Right atrium auricular region (tissue), 2 donors: ENCODE measurements around the gene NR6A1. TPM values are rescaled to one million over a fixed set of nuclear protein-coding genes. Genes with fewer than 3 reads are reported as not detected.
A peak's percentile ranks its signal among the peaks of the same experiment; 100 is the strongest.

Source experiments
- DNase-seq: peaks from one replicate; pipeline ENCODE4 v3.0.0-alpha.2; 2019; ENCODE audit warnings: low spot score
- H3K27ac ChIP-seq, 2 donors: fragments of 200-600 bp; sonication (generic); 1 replicate in 1 of 2; 2 replicates in 1 of 2; pipeline ENCODE4 v1.5.1; 2016 to 2019
- H3K27me3 ChIP-seq, 2 donors: fragments of 200-600 bp; sonication (generic); one replicate each; pipeline versions ENCODE4 v1.5.1 to v1.6.0; 2017 to 2019
- H3K36me3 ChIP-seq: fragments of 200-600 bp; sonication (generic); one replicate; pipeline ENCODE4 v1.5.1; 2016
- H3K4me1 ChIP-seq, 2 donors: fragments of 200-600 bp; sonication (generic); one replicate each; pipeline versions ENCODE4 v1.5.1 to v1.6.0; 2017 to 2019
- H3K4me3 ChIP-seq, 2 donors: fragments of 200-600 bp; sonication (generic); 1 replicate in 1 of 2; 2 replicates in 1 of 2; pipeline ENCODE4 v1.5.1; 2017 to 2019; ENCODE audit warnings: mild to moderate bottlenecking in 1 of 2, moderate library complexity in 1 of 2
- H3K9me3 ChIP-seq, 2 donors: fragments of 200-600 bp; sonication (generic); one replicate each; pipeline ENCODE4 v1.5.1; 2019
- CTCF ChIP-seq, 2 donors: fragments of 200-600 bp; sonication (generic); IDR thresholded peaks; one replicate each; pipeline ENCODE4 v1.5.1; 2019; ENCODE audit warnings: antibody characterized with exemption in 2 of 2
- total RNA-seq, 2 donors: library from RNA; depleted of rRNA; stranded (reverse); fragments of >200 nt; gene quantifications; one replicate each; pipeline ENCODE4 v1.1.0, GENCODE V29; 2016

Gene NR6A1
- total RNA-seq, 2 donors from 2014 or later, result 1.9 to 2.6 TPM

DNA sequence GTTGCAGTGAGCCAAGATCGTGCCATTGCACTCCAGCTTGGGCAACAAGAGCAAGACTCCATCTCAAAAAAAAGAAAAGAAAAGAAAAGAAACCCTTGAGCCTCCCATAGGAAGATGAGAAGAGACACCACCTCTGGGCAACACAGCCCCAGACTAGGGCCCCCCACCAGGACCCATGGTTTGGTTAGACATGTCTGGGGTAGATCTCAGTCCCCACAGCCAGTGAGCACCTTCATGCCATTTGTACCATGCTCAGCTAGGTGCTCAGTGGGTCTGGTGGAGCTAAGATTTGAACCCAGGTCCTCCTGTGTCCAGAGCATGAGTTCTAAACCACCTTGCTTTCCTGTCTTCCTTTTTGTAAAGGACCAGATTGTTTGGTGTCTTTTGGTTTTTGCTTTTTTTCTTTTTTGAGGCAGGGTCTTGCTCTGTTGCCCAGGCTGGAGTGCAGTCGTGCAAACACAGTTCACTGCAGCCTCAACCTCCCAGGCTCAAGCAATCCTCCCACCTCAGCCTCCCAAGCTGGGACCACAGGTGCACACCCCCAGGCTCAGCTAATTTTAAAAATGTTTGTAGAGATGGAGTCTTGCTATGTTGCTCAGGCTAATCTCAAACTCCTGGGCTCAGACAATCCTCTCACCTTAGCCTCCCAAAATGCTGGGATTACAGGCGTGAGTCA, 17.6 kb upstream of the NR6A1 start:
- H3K36me3 ChIP-seq, result no peaks in the 10 kb centered on the region
- DNase-seq, result no peak
- no peak for TF ChIP-seq CTCF (IDR thresholded peaks at IDR 0.05)
- H3K9me3 ChIP-seq, result no peaks in the 10 kb centered on the region
- peaks cover 0 to 23% of the 10 kb centered on the region in 2 donors for H3K4me1 ChIP-seq
- no peak overlapping the region for H3K4me3 ChIP-seq
- no peaks in the 10 kb centered on the region for H3K27me3 ChIP-seq
- H3K27ac ChIP-seq, result no peak overlapping the region

- peak; percentile 55 for DNase-seq
- Histone ChIP-seq H3K4me1 (peaks cover 0 to 14% of the 10 kb centered on the region in 2 donors), H3K9me3 (no peaks in the 10 kb centered on the region), H3K4me3 (no peak overlapping the region), H3K36me3 (no peaks in the 10 kb centered on the region), H3K27me3 (no peaks in the 10 kb centered on the region), H3K27ac (no peak overlapping the region)
- TF ChIP-seq CTCF (IDR thresholded peaks at IDR 0.05), result no peak
Observed at GRCh38 chr9:124786881-124787573, 15.9 kb upstream of the NR6A1 start.

GRCh38 chr9:124784509-124784908, 13.4 kb upstream of the NR6A1 start:
- TF ChIP-seq CTCF (IDR thresholded peaks at IDR 0.05), result no peak
- Histone ChIP-seq H3K9me3 (no peaks in the 10 kb centered on the region), H3K4me3 (no peak overlapping the region), H3K27me3 (no peaks in the 10 kb centered on the region), H3K27ac (peak overlapping the region in 1 of 2 donors; percentile 24), H3K36me3 (no peaks in the 10 kb centered on the region), H3K4me1 (peaks cover 0 to 37% of the 10 kb centered on the region in 2 donors)
- peak; percentile 49 for DNase-seq

GRCh38 chr9:124783830-124784229, 12.7 kb upstream of the NR6A1 start:
- Histone ChIP-seq H3K36me3 (no peaks in the 10 kb centered on the region), H3K9me3 (no peaks in the 10 kb centered on the region), H3K4me1 (peaks cover 0 to 44% of the 10 kb centered on the region in 2 donors), H3K27me3 (no peaks in the 10 kb centered on the region), H3K27ac (peak overlapping the region; percentile 11 to 24), H3K4me3 (no peak overlapping the region)
- DNase-seq, result peak; percentile 28
- no peak for TF ChIP-seq CTCF (IDR thresholded peaks at IDR 0.05)

GRCh38 chr9:124782661-124783574, 11.8 kb upstream of the NR6A1 start:
- Histone ChIP-seq H3K36me3 (no peaks in the 10 kb centered on the region), H3K4me1 (peaks cover 0 to 50% of the 10 kb centered on the region in 2 donors), H3K27me3 (no peaks in the 10 kb centered on the region), H3K9me3 (no peaks in the 10 kb centered on the region), H3K27ac (peak overlapping the region; percentile 1 to 7), H3K4me3 (no peak overlapping the region)
- no peak for TF ChIP-seq CTCF (IDR thresholded peaks at IDR 0.05)
- DNase-seq, result peak; percentile 52
